SJSA1 (cell line): ENCODE data around the gene ZNF681. TPM values are rescaled to one million over a fixed set of nuclear protein-coding genes. Genes with fewer than 3 reads are reported as not detected.

Experiments used
- DNase-seq, 2 experiments: peaks; one replicate each; pipeline ENCODE4 v3.0.0-alpha.2; 2015 to 2020; ENCODE audit warnings: low spot score in 2 of 2, low read depth in 1 of 2
- H3K27ac ChIP-seq: fragments of 250-450 bp; sonication (Bioruptor Pico); 2 replicates; pipeline ENCODE4 v1.5.1; 2020; ENCODE audit warnings: mild to moderate bottlenecking, moderate library complexity
- H3K27me3 ChIP-seq: fragments of 250-450 bp; sonication (Bioruptor Pico); replicated peaks from 2 replicates; pipeline ENCODE4 v1.5.1; 2020; ENCODE audit warnings: mild to moderate bottlenecking, moderate library complexity
- H3K36me3 ChIP-seq: fragments of 250-450 bp; sonication (Bioruptor Pico); 2 replicates; pipeline ENCODE4 v1.5.1; 2020; ENCODE audit warnings: mild to moderate bottlenecking
- H3K4me1 ChIP-seq: fragments of 250-450 bp; sonication (Bioruptor Pico); replicated peaks from 2 replicates; pipeline ENCODE4 v1.6.1; 2021; ENCODE audit warnings: mild to moderate bottlenecking
- H3K4me3 ChIP-seq: fragments of 250-450 bp; sonication (Bioruptor Pico); 2 replicates; pipeline ENCODE4 v1.5.1; 2020; ENCODE audit warnings: mild to moderate bottlenecking
- H3K9me3 ChIP-seq: fragments of 250-450 bp; sonication (Bioruptor Pico); replicated peaks from 2 replicates; pipeline ENCODE4 v1.5.1; 2020; ENCODE audit warnings: mild to moderate bottlenecking
- total RNA-seq: library from RNA; depleted of rRNA; stranded (reverse); fragments of >200 nt; shearing (Covaris generic); gene quantifications from 2 replicates; pipeline ENCODE4 v1.2.3, GENCODE V29; 2014; rRNA removed

ZNF681 gene
- 0.13 and 0.95 TPM in 2 replicates for total RNA-seq

GRCh38 chr19:23758187-23759074 lies at the start of gene ZNF681:
Gene ZNF681 (minus strand): TSS chr19:23758891. CDS start chr19:23758749, 142 bp downstream.
- DNase-seq: peak; percentile 59 to 77
- H3K36me3 ChIP-seq: no peaks in the 10 kb centered on the region
- H3K27me3 ChIP-seq: no peaks in the 10 kb centered on the region
- no peaks in the 10 kb centered on the region for H3K4me1 ChIP-seq
- H3K9me3 ChIP-seq: 0 out of 2 replicates have a peak, but pooled peaks cover 2% of the 10 kb centered on the region
- H3K27ac ChIP-seq: no peak within 1 kb of the TSS; the same call in none of the 2 replicates
- peak within 1 kb of the TSS; percentile 45 for H3K4me3 ChIP-seq

GRCh38 chr19:23804676-23805075 lies 46.0 kb upstream of the ZNF681 start:
- Histone ChIP-seq H3K36me3 (no peaks in the 10 kb centered on the region), H3K4me1 (no peaks in the 10 kb centered on the region), H3K27me3 (no peaks in the 10 kb centered on the region), H3K4me3 (no peak overlapping the region), H3K9me3 (0 out of 2 replicates have a peak, but pooled peaks cover 3% of the 10 kb centered on the region), H3K27ac (no peak overlapping the region)
- no peak for DNase-seq

GRCh38 chr19:23802290-23802689 lies 43.6 kb upstream of the ZNF681 start:
- H3K9me3 ChIP-seq: 0 out of 2 replicates have a peak, but pooled peaks cover 3% of the 10 kb centered on the region
- H3K27me3 ChIP-seq: no peaks in the 10 kb centered on the region
- no peak overlapping the region for H3K4me3 ChIP-seq
- H3K4me1 ChIP-seq: no peaks in the 10 kb centered on the region
- H3K27ac ChIP-seq: no peak overlapping the region
- H3K36me3 ChIP-seq: no peaks in the 10 kb centered on the region
- no peak for DNase-seq

- H3K4me1 ChIP-seq: no peaks in the 10 kb centered on the region
- DNase-seq: no peak
- no peaks in the 10 kb centered on the region for H3K27me3 ChIP-seq
- H3K4me3 ChIP-seq: no peak overlapping the region
- H3K9me3 ChIP-seq: 0 out of 2 replicates have a peak, but pooled peaks cover 3% of the 10 kb centered on the region
- H3K27ac ChIP-seq: no peak overlapping the region
- H3K36me3 ChIP-seq: no peaks in the 10 kb centered on the region
Measured at GRCh38 chr19:23801803-23802202, 43.1 kb upstream of the ZNF681 start.

- Histone ChIP-seq H3K4me1 (no peaks in the 10 kb centered on the region), H3K9me3 (0 out of 2 replicates have a peak, but pooled peaks cover 2% of the 10 kb centered on the region), H3K27ac (no peak overlapping the region), H3K27me3 (no peaks in the 10 kb centered on the region), H3K4me3 (no peak overlapping the region), H3K36me3 (no peaks in the 10 kb centered on the region)
- DNase-seq: no peak
Measured at GRCh38 chr19:23800868-23801267, 42.2 kb upstream of the ZNF681 start.

GRCh38 chr19:23800271-23800670 lies 41.6 kb upstream of the ZNF681 start:
- H3K9me3 ChIP-seq: 0 out of 2 replicates have a peak, but pooled peaks cover 4% of the 10 kb centered on the region
- H3K27ac ChIP-seq: no peak overlapping the region
- no peaks in the 10 kb centered on the region for H3K4me1 ChIP-seq
- no peak for DNase-seq
- no peak overlapping the region for H3K4me3 ChIP-seq
- no peaks in the 10 kb centered on the region for H3K27me3 ChIP-seq
- H3K36me3 ChIP-seq: no peaks in the 10 kb centered on the region

GRCh38 chr19:23799321-23799720 lies 40.6 kb upstream of the ZNF681 start:
- no peaks in the 10 kb centered on the region for H3K27me3 ChIP-seq
- no peaks in the 10 kb centered on the region for H3K4me1 ChIP-seq
- H3K4me3 ChIP-seq: no peak overlapping the region
- DNase-seq: no peak
- H3K36me3 ChIP-seq: no peaks in the 10 kb centered on the region
- H3K9me3 ChIP-seq: 0 out of 2 replicates have a peak, but pooled peaks cover 4% of the 10 kb centered on the region
- no peak overlapping the region for H3K27ac ChIP-seq

GRCh38 chr19:23795462-23795861 lies 36.8 kb upstream of the ZNF681 start:
- Histone ChIP-seq H3K4me3 (no peak overlapping the region), H3K4me1 (no peaks in the 10 kb centered on the region), H3K27ac (no peak overlapping the region), H3K9me3 (0 out of 2 replicates have a peak, but pooled peaks cover 4% of the 10 kb centered on the region), H3K27me3 (no peaks in the 10 kb centered on the region), H3K36me3 (no peaks in the 10 kb centered on the region)
- no peak for DNase-seq

GRCh38 chr19:23792784-23793183 lies 34.1 kb upstream of the ZNF681 start:
- no peak for DNase-seq
- Histone ChIP-seq H3K36me3 (no peaks in the 10 kb centered on the region), H3K4me1 (no peaks in the 10 kb centered on the region), H3K4me3 (no peak overlapping the region), H3K9me3 (peaks cover 4% of the 10 kb centered on the region; the same call in 1 of the 2 replicates), H3K27ac (no peak overlapping the region), H3K27me3 (no peaks in the 10 kb centered on the region)

- DNase-seq: no peak
- H3K36me3 ChIP-seq: no peaks in the 10 kb centered on the region
- peaks cover 2% of the 10 kb centered on the region; the same call in 1 of the 2 replicates for H3K9me3 ChIP-seq
- no peak overlapping the region for H3K4me3 ChIP-seq
- no peak overlapping the region for H3K27ac ChIP-seq
- H3K4me1 ChIP-seq: no peaks in the 10 kb centered on the region
- H3K27me3 ChIP-seq: no peaks in the 10 kb centered on the region
Measured at GRCh38 chr19:23790641-23791488, 32.2 kb upstream of the ZNF681 start.

GRCh38 chr19:23789246-23789645 lies 30.6 kb upstream of the ZNF681 start:
- Histone ChIP-seq H3K4me3 (no peak overlapping the region), H3K27ac (no peak overlapping the region), H3K27me3 (no peaks in the 10 kb centered on the region), H3K36me3 (no peaks in the 10 kb centered on the region), H3K9me3 (no peaks in the 10 kb centered on the region; the same call in 1 of the 2 replicates), H3K4me1 (no peaks in the 10 kb centered on the region)
- no peak for DNase-seq

GRCh38 chr19:23788411-23788810 lies 29.7 kb upstream of the ZNF681 start:
- no peaks in the 10 kb centered on the region for H3K36me3 ChIP-seq
- H3K9me3 ChIP-seq: no peaks in the 10 kb centered on the region; the same call in 1 of the 2 replicates
- no peak for DNase-seq
- H3K27me3 ChIP-seq: no peaks in the 10 kb centered on the region
- no peak overlapping the region for H3K4me3 ChIP-seq
- H3K4me1 ChIP-seq: no peaks in the 10 kb centered on the region
- no peak overlapping the region for H3K27ac ChIP-seq

GRCh38 chr19:23787106-23787505 lies 28.4 kb upstream of the ZNF681 start:
- no peaks in the 10 kb centered on the region; the same call in 1 of the 2 replicates for H3K9me3 ChIP-seq
- DNase-seq: no peak
- no peaks in the 10 kb centered on the region for H3K27me3 ChIP-seq
- no peak overlapping the region for H3K27ac ChIP-seq
- H3K4me1 ChIP-seq: no peaks in the 10 kb centered on the region
- H3K36me3 ChIP-seq: no peaks in the 10 kb centered on the region
- no peak overlapping the region for H3K4me3 ChIP-seq
